LoVo (cell line): ENCODE data around the gene LAMA2.

Experiments
- DNase-seq: peaks from one replicate; pipeline ENCODE4 v3.0.0-alpha.2; 2016; ENCODE audit warnings: low spot score

LAMA2 gene

DNA sequence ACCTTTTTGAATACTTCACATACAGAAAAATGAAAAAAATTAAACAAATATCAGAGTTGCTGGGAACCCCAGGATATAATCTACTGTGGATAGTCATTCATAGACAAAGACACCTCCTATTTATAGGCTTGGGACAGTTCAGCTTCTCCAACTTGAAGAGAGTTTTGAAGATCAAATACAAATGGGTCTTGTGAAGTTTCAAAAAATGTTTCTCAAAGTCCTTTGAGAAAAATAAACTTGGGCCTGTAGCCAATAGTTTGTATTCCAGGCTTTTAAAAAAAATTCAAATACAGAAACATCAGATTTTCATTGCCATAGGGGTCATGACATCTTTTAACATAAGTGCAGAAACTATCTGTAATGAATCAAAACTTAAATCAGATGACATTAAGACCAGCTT is 334.8 kb downstream of the LAMA2 start:
- no peak for DNase-seq

GRCh38 chr6:129233458-129234134 is 350.7 kb downstream of the LAMA2 start:
- DNase-seq = no peak

DNA sequence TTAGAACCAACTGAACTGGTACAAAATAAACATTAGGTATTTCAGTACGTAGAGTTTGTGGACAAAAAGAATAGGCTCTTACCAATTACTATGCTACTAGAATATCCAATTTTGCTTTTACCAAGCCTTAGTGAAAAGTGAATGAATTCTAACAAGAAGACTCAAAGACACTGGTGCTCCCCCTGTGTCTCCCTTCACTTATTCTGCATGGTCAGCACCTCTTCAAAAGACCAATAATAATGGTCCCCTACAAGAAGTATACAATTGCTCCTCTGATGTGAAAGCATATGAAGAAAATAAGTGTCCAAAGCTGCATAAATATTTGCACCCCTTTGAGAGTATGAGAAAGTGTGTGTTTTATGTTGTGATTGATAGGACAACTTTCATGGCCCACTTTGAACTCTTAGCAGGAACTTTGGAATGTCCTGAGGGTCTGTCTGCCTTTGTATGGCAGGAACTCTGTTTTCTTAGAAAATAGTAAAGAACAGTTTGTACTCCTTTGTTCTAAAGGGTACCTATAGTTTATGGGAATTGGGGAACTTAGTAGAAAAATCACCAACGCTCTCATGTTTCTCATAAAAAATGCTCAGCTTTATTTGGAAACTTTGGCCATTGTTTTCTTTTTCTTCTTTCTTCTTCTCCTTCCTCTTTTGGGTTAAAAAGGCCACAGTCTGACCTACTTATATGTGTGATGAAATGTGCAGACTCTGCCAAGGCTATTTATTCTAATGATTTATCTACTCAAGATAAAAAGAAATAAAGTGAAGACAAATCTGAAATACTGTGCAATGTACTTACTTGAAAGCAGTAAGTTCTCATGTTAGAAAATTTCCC is 352.4 kb downstream of the LAMA2 start:
- no peak for DNase-seq

DNA sequence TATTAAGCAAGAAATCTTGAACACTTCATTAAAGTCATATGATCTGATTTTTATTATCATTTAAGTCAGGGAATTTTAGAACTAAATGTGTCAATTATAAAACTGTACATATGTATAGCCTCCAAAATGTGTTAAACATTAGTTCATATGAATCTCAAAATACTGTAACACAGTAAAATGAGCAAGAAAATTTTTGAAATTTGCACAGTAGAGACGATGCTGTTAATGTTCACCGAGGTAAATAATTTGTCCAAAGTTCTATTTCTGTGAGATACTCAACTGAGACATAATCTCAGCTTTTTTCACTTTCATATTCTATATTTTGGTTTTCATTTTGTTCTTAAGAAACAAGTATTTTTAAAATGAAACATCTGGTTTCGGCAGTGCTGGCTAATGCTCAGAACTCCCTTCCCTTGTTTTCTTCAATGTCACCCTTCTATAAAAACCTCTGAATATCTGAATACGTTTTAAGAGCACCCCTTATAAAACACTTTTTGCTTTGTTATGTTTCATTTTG is 353.1 kb downstream of the LAMA2 start:
- no peak for DNase-seq

DNA sequence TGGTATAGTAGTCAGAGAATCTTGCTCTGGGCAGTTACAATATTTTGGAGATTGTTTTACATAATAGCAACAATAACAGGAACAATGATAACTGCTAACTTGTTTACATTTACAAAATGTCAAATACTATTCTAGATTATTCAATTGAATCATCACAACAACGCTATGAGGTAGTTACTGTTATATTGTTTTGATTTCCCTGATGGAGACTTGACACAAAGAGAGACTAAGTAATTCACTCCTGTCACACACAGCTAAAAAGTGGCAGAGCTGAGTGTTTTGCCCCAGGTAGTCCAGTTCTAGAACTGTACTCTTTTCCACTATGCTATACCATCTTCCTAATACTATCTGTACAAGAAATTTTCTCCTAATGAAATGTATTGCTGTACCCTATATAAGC is 356.1 kb downstream of the LAMA2 start:
- DNase-seq = no peak

DNA sequence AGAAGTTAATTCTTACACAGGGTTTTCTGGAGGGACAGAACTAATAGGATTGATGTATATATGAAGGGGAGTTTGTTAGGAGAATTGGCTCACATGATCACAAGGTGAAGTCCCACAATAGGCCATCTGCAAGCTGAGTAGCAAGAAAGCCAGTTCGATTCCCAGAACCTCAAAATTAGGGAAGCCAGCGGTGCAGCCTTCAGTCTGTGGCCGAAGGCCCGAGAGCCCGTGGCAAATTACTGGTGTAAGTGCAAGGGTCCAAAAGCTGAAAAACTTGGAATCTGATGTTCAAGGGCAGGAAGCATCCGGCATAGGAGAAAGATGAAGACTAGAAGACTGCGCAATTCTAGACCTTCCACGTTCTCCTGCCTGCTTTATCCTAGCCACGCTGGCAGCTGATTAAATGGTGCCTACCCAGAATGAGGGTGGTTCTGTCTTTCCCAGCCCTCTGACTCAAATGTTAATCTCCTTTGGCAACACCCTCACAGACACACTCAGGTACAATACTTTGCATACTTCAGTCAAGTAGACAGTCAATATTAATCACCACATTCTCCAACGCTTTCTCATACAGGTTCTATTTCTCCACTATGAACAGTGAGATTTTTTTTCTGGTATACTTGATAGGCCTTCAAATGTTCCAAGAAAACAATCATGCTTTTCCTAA is 357.0 kb downstream of the LAMA2 start:
- no peak for DNase-seq

GRCh38 chr6:129240492-129240853 is 357.5 kb downstream of the LAMA2 start:
- DNase-seq = no peak

GRCh38 chr6:129242546-129242945 is 359.6 kb downstream of the LAMA2 start:
- DNase-seq = no peak

DNA sequence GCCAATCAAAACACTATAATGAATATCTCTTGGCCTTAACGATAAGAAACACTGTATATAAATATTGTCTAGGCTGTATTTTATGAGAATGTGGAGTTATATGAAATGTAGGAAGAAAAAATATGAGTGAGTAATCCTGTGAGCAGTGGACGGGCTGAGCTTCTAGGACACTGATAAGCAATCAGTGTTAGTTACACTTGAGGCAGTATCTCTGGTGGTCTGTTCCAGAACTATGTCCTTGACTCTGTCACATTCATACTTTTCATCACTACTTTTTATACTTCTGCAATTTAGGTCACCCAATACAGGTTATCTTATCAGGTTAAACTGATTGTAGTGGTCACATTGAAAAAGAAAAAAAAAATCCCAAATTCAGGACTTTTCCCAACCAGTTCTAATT is 360.4 kb downstream of the LAMA2 start:
- no peak for DNase-seq

- no peak for DNase-seq
These were observed 366.0 kb downstream of the LAMA2 start for GRCh38 chr6:129248946-129249345.

DNA sequence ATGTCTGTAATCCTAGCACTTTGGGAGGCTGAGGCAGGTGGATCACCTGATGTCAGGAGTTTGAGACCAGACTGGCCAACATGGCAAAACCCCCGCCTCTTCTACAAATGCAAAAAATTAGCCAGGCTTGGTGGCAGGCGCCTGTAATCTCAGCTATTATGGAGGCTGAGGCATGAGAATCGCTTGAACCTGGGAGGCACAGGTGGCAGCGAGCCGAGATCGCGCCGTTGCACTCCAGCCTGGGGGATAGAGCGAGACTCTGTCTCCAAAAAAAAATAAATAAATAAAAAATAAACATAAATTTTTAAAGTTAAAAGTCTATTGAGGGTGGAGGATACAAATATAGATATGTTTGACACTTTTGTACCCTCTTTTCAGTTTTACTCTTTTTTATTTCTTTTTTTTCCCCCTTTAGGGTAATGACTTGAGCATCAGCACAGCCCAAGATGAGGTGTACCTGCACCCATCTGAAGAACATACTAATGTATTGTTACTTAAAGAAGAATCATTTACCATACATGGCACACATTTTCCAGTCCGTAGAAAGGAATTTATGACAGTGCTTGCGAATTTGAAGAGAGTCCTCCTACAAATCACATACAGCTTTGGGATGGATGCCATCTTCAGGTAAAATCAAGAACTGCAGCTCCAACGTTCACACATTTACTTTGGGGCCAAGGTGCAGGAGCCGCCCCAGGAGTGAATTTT is 368.9 kb downstream of the LAMA2 start:
- DNase-seq = peak; percentile 85

GRCh38 chr6:129252377-129253071 is 369.6 kb downstream of the LAMA2 start:
- peak; percentile 67 for DNase-seq

DNA sequence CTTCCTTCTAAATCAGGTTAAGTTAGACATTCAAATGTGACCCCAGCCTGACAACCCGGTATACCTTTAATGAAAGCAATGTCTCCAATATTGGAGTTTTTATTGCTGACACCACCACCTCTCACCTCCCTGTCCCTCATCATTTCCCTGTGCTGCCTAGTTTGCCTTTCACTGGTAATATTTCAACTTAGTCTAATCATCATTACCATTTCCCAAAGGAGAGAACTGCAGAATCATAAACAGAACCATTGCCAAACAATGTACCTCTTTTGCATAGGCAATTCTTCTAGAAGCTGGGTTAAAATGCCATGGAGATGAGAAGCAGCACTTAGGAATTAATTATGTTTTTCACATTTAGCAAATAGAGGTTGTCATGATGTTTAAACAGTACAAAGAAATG is 370.3 kb downstream of the LAMA2 start:
- DNase-seq = no peak

DNA sequence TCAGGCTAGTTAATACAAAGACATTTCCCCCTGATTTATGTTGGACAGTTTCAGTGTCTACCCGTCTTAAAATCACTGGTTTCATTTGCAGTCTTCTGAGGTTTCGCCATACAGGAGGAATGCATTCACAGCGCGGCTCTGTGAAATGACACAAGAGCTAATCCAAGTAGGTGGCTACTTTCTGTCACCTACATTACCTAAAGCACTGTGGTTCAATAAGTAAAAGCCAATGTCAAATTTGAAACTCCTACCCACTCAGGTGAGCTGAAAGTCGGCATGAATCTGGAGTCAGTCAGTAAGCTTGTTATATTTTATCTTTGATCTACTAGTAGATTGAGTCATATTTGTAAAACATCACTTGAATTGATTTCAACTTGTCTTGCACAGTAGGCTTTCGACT is 370.8 kb downstream of the LAMA2 start:
- peak; percentile 2 for DNase-seq

DNA sequence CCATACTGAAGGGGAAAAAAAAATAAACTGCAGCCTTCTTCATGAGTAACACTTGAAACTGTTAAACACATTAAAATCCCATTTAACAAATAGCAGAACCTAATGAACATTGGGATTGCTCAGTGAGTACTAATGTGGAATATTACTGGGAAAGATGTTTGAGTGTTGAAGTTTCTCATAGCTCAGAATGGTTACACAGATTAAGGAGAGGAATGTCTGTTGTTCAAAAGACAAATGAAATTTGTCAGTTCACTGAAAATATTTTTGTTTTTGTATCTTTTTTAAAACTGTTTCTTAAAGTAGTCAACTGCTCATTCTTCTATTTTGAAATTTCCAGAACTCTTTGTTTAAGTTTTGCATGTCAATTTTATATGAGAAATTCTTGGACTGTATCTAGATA is 374.3 kb downstream of the LAMA2 start:
- no peak for DNase-seq

DNA sequence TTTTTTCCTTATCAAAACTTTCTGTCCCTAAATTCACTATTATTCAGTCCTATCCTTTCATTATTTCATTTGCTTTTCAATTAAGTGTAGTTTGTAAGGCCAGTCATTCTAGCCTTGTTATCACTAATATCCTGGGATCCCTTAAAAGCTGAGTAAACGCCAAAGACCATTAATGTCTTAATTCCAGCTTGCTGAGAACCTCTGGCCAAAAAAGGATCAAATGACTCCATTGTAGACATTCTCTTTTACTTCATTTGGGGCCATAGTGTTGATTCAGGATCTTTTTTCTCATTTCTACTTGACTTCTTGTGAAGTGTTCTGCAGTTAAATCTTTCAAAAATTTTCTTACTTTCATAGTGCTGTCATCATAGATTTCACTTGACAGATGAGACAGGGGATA is 379.7 kb downstream of the LAMA2 start:
- DNase-seq = no peak

DNA sequence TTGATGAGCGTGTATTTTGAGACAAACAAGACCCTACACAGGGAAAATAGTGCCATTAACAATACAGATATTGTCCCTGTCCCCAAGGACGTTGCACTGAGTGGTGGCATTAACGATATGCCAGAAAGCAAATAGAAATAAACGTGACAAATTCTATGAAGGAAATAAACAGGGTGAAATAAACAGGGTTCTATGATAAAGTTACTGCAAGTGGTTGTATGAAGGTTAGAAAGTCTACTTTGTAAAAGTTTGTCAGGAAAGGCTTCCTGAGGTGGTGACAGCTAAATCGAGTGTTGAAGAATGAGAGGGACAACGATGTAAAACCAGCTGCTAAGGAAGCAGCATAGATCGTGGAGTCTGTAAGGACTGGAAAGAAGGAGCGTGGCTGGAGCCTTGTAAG is 380.2 kb downstream of the LAMA2 start:
- DNase-seq = no peak

GRCh38 chr6:129264480-129265045 is 381.6 kb downstream of the LAMA2 start:
- no peak for DNase-seq

- DNase-seq = no peak
These were observed 384.1 kb downstream of the LAMA2 start for GRCh38 chr6:129267028-129267427.

GRCh38 chr6:129269076-129269475 is 386.1 kb downstream of the LAMA2 start:
- no peak for DNase-seq

DNA sequence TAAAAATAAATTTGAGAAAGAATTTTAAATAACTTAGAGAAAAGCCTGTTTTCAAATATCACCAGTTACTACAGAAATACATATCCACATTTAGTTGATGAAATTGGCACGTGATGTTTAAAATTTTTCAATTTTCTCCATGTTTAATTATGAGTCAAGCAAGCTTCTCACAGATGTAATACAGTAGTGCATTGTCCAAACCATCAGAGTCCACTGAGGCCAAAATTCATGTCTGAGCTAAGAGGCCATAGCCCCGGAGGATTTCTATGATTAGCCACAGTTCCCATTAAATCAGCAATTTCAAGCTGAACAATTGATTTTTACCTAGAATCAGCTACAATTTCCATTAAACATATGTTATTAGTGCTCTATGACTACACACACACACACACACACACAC is 387.0 kb downstream of the LAMA2 start:
- no peak for DNase-seq
